Neutrophil (primary cell): Measurements from ENCODE around the gene CARD19.
A peak's percentile ranks its signal among the peaks of the same experiment; 100 is the strongest.

Experiments
- H3K27ac ChIP-seq: fragments of 200-600 bp; sonication (generic); 2 replicates; pipeline ENCODE4 v1.5.1; 2016; ENCODE audit warnings: mild to moderate bottlenecking, moderate library complexity
- H3K27me3 ChIP-seq: fragments of 200-600 bp; sonication (generic); 2 replicates; pipeline ENCODE4 v1.6.0; 2016; ENCODE audit warnings: mild to moderate bottlenecking
- H3K36me3 ChIP-seq: fragments of 200-600 bp; sonication (generic); 2 replicates; pipeline ENCODE4 v1.5.1; 2017
- H3K4me1 ChIP-seq, 2 experiments: fragments of 200-600 bp in 1 of 2; sonication (generic) in 1 of 2; 1 replicate in 1 of 2; 2 replicates in 1 of 2; pipeline versions ENCODE4 v1.5.1 to v1.6.1; 2013 to 2016; ENCODE audit warnings: low read depth in 1 of 2, low read length in 1 of 2, mild to moderate bottlenecking in 1 of 2, moderate library complexity in 1 of 2; ENCODE audit not compliant: control insufficient read depth in 1 of 2, insufficient read depth in 1 of 2
- H3K4me3 ChIP-seq, 2 experiments: fragments of 200-600 bp in 1 of 2; sonication (generic) in 1 of 2; 1 replicate in 1 of 2; 2 replicates in 1 of 2; pipeline ENCODE4 v1.5.1; 2013 to 2016; ENCODE audit warnings: low read depth in 1 of 2, low read length in 1 of 2, mild to moderate bottlenecking in 1 of 2, moderate library complexity in 1 of 2
- H3K9me3 ChIP-seq: fragments of 200-600 bp; sonication (generic); 2 replicates; pipeline ENCODE4 v1.5.1; 2016
- CTCF ChIP-seq: fragments of 200-600 bp; sonication (generic); IDR thresholded peaks from 2 replicates; pipeline ENCODE4 v1.5.1; 2016; ENCODE audit warnings: antibody characterized with exemption

The CARD19 gene

DNA sequence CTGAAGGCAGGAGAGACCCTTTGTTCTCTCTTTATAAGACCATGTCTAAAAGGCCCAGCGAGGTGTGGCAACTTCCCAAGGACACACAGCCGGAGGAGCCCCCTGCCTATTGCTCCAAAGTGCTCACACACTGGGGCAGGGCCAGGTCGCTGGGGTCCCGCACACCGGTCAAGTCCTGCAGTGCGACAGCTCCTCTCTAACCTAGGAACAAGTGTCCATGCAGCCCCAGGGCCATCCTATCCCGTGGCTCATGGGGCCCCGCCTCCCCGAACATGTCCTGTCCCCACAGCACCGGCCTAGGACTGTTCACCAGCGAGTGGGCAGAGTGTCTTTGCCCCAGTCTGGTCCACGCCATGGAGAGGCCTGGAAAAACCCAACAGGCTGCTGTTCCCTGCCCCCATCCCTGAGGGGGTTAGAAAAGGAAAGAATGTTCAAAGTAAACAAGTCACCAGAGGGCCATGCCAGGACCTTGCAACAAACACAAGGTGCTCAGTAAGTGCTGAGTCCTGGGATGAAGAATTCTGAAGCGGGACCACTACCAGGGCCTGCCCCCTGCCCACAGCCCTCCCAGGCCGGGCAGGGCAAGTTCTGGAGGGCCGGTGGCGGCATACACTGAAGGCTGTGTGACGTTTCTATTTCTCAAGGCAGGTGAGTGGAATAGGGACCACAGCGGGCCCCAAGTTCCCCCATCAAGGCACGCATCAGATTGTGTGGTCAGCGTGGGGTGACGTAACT lies 37.1 kb downstream of the CARD19 start:
- Histone ChIP-seq H3K36me3 (peaks cover 49% of the 10 kb centered on the region), H3K27me3 (peaks cover 28% of the 10 kb centered on the region), H3K9me3 (no peaks in the 10 kb centered on the region), H3K27ac (peak overlapping the region; percentile 100), H3K4me3 (peak overlapping the region; percentile 93 to 94), H3K4me1 (peaks cover 69 to 70% of the 10 kb centered on the region in 2 experiments)
- peak; percentile 14 for TF ChIP-seq CTCF

GRCh38 chr9:93133681-93134014 lies 37.6 kb downstream of the CARD19 start:
- H3K27ac ChIP-seq = peak overlapping the region; percentile 100
- H3K27me3 ChIP-seq = peaks cover 28% of the 10 kb centered on the region
- H3K9me3 ChIP-seq = no peaks in the 10 kb centered on the region
- H3K36me3 ChIP-seq = peaks cover 44% of the 10 kb centered on the region
- peak overlapping the region; percentile 93 to 94 for H3K4me3 ChIP-seq
- no peak for TF ChIP-seq CTCF
- peaks cover 69 to 70% of the 10 kb centered on the region in 2 experiments for H3K4me1 ChIP-seq

- Histone ChIP-seq H3K4me1 (peaks cover 63 to 64% of the 10 kb centered on the region in 2 experiments), H3K27me3 (peaks cover 28% of the 10 kb centered on the region)
- peak; percentile 45 for TF ChIP-seq CTCF
Observed at GRCh38 chr9:93134015-93134739, 38.2 kb downstream of the CARD19 start, which contains the start of gene NINJ1. Gene NINJ1, minus strand, starts transcription at chr9:93134251. Its CDS starts 34 bp downstream, at chr9:93134217.

DNA sequence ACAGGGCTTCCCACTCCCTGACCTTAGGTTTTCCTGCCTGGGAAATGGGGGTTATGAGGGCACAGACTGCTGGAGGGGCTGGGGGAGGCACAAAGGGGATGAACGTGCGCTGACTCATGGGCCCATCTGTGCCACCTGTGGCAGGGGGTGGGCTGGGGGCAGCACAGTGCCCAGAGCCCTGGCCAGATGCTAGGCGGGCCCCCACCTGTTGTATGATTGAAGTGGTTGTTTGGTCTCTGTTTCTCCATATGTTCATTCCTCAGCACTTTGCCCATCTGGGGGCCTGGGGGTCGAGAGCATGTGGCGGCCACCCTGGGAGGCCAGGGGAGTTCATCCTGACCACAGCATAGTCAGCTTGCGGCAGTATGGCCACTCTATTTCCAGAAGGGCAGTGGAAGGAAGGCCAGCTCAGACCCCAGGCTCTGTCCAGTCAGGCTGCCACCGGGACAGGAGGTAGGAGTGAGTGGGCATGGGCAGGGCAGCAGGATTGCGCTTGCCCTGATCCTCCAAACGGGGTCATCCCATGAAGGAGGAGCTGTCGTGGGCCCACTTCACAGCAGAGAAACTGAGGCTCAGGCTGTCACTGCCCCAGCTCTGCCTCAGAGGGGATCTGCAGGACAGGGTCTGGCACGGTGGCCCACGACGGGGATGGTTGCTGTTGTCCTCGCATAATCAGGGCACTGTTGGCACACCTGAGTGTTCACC lies 38.9 kb downstream of the CARD19 start:
- Histone ChIP-seq H3K4me3 (peak overlapping the region; percentile 93 to 94), H3K4me1 (peaks cover 56 to 57% of the 10 kb centered on the region in 2 experiments), H3K27me3 (peaks cover 28% of the 10 kb centered on the region), H3K27ac (peak overlapping the region; percentile 100), H3K9me3 (no peaks in the 10 kb centered on the region), H3K36me3 (peaks cover 31% of the 10 kb centered on the region)
- no peak for TF ChIP-seq CTCF

More at GRCh38 chr9:93134015-93134739, 38.2 kb downstream of the CARD19 start, which contains the start of gene NINJ1:
- peaks cover 38% of the 10 kb centered on the region for H3K36me3 ChIP-seq
- H3K9me3 ChIP-seq = no peaks in the 10 kb centered on the region
- peak within 1 kb of the TSS; percentile 93 to 94 for H3K4me3 ChIP-seq
- H3K27ac ChIP-seq = peak within 1 kb of the TSS; percentile 100

GRCh38 chr9:93136011-93136440 lies 40.0 kb downstream of the CARD19 start:
- Histone ChIP-seq H3K4me1 (peaks cover 45 to 46% of the 10 kb centered on the region in 2 experiments), H3K4me3 (no peak overlapping the region), H3K36me3 (peaks cover 20% of the 10 kb centered on the region), H3K27me3 (peaks cover 28% of the 10 kb centered on the region), H3K9me3 (no peaks in the 10 kb centered on the region), H3K27ac (no peak overlapping the region)
- no peak for TF ChIP-seq CTCF
